ENCODE measurements around the gene TK1.

TK1 gene

DNA sequence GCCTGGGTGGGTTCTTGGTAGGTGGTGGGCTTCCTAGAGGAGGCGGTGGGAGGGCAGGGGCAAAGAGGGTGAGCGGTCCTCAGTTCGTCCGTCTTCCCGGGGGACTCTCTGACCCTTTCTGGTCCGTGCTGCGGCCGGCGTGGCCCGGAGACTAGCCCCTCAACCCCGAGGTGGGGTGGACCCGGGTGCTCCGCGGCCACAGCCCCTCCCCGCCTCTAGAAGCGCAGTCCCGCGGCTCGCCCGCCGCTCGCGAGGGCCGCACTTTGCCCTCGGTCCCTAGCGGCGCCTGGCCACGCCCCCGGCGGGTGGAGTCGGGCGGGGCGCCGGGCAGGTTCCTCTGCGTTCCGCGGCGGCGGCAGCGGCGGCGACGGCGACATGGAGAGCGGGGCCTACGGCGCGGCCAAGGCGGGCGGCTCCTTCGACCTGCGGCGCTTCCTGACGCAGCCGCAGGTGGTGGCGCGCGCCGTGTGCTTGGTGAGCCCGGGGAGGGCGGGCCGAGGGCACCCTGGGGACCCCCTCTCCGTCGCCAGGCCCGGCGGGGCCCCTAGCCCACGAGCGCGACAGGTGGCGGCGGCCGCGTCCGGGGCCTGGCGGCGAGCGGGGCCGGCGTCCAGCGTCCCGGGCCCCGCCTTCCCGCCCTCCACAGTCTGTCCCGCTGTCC lies 18.5 kb downstream of the TK1 start, which contains the start of gene SYNGR2:
Gene SYNGR2 (plus strand): TSS at position 340 of the 661 bp plus-strand sequence. CDS start 36 bp downstream, at position 376.
- peak within 1 kb of the TSS; percentile 53 for H3K4me3 ChIP-seq (ENCODE audit: low read depth, low read length)
- peak; percentile 85 for DNase-seq (ENCODE audit: low read depth)
- peak; percentile 37; the same call in 1 of the 2 replicates for TF ChIP-seq MYC (IDR thresholded peaks at IDR 0.05; ENCODE audit: low read depth, low read length)
- peak; percentile 78 for TF ChIP-seq POLR2A (IDR thresholded peaks at IDR 0.05; ENCODE audit: extremely low read depth, insufficient read length)
- TF ChIP-seq, protein P1, sequence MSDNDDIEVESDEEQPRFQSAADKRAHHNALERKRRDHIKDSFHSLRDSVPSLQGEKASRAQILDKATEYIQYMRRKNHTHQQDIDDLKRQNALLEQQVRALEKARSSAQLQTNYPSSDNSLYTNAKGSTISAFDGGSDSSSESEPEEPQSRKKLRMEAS (IDR thresholded peaks at IDR 0.05; ENCODE audit: low read depth, low read length), result no peak
- TF ChIP-seq CTCF (IDR thresholded peaks at IDR 0.05; ENCODE audit: low read depth, low read length), result no peak

- TF ChIP-seq POLR2A (IDR thresholded peaks at IDR 0.05; ENCODE audit: extremely low read depth, insufficient read length) (no peak), MYC (IDR thresholded peaks at IDR 0.05; ENCODE audit: low read depth, low read length) (no peak), CTCF (IDR thresholded peaks at IDR 0.05; ENCODE audit: low read depth, low read length) (no peak)
- TF ChIP-seq, protein P1 (IDR thresholded peaks at IDR 0.05; ENCODE audit: low read depth, low read length), result no peak
- no peak overlapping the region for H3K4me3 ChIP-seq (ENCODE audit: low read depth, low read length)
- DNase-seq (ENCODE audit: low read depth), result no peak
Measured at GRCh38 chr17:78166416-78166815, 20.4 kb downstream of the TK1 start.

DNA sequence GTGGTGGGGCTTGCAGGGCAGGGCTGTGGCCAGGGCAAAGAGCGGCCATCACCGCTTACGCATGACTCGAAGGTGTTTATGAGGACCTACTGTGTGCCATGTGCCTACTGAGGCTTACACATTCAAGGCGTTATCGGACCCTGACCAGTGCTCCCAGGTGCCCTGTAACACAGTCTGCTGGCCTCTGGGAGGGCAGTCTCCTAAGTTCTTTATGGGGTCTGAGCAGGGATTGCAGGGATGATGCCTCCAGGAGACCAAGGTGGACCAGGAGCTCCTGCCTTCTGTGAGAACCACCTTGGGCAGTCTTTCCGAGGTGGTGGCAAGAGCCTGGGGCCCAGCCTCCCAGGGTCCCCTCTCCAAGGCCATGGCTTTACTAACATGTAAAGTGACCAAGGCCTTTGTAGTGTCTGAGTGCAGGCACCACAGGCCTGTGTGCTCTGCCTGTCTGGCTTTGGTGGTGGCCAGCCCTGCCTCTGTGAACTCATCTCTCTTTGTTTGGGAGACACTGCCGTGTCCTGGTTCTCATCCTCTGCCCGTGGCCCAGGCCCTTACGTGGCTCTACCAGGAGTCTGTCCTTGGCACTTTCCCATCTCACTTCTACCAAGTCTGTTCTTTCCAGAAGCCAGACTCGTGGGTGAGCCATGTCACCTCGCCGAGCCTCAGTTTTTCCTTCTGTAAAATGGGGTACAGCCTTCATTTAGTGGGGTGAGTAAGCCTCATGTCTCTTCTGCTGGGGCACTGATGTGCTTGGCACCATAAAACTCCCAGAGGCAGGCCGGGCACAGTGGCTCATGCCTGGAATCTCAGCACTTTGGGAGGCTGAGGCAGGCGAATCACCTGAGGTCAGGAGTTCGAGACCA lies 21.9 kb downstream of the TK1 start:
- no peak overlapping the region for H3K4me3 ChIP-seq (ENCODE audit: low read depth, low read length)
- TF ChIP-seq CTCF (IDR thresholded peaks at IDR 0.05; ENCODE audit: low read depth, low read length), result no peak
- TF ChIP-seq, protein P1 (IDR thresholded peaks at IDR 0.05; ENCODE audit: low read depth, low read length), result no peak
- no peak for TF ChIP-seq POLR2A (IDR thresholded peaks at IDR 0.05; ENCODE audit: extremely low read depth, insufficient read length)
- no peak for TF ChIP-seq MYC (IDR thresholded peaks at IDR 0.05; ENCODE audit: low read depth, low read length)
- no peak for DNase-seq (ENCODE audit: low read depth)

DNA sequence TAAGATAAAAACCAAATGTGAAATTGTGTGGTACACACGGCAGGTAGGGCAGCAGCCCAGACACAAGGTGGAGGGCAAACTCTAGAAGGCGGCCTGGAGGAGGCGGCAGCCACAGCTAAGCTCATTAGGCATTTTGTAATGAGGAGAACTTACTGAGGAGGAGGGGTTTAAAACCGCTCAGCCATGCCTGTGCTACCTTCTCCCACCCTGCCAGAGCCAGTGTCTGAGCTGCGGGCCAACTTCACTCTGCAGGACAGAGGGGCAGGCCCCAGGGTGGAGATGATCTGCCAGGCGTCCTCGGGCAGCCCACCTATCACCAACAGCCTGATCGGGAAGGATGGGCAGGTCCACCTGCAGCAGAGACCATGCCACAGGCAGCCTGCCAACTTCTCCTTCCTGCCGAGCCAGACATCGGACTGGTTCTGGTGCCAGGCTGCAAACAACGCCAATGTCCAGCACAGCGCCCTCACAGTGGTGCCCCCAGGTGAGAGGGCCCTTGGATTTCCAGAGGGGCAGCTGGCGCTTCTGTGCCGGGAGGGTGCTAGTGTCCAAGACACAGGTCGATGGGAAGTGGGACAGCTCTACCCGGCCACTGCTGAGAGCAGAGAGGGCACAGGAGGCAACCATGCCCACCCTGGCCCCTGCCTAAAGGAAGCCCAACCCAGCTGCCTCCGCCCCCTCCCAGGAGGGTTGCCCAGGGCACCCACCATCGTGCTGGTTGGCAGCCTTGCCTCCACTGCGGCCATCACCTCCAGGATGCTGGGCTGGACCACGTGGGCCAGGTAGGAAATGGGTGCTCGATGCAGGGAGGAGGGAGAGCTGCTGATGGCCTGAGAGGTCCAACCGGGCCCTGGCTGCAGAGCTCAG lies 22.7 kb downstream of the TK1 start:
- H3K4me3 ChIP-seq (ENCODE audit: low read depth, low read length), result no peak overlapping the region
- TF ChIP-seq CTCF (IDR thresholded peaks at IDR 0.05; ENCODE audit: low read depth, low read length) (no peak), MYC (IDR thresholded peaks at IDR 0.05; ENCODE audit: low read depth, low read length) (no peak), POLR2A (IDR thresholded peaks at IDR 0.05; ENCODE audit: extremely low read depth, insufficient read length) (no peak)
- TF ChIP-seq, protein P1 (IDR thresholded peaks at IDR 0.05; ENCODE audit: low read depth, low read length), result no peak
- no peak for DNase-seq (ENCODE audit: low read depth)

DNA sequence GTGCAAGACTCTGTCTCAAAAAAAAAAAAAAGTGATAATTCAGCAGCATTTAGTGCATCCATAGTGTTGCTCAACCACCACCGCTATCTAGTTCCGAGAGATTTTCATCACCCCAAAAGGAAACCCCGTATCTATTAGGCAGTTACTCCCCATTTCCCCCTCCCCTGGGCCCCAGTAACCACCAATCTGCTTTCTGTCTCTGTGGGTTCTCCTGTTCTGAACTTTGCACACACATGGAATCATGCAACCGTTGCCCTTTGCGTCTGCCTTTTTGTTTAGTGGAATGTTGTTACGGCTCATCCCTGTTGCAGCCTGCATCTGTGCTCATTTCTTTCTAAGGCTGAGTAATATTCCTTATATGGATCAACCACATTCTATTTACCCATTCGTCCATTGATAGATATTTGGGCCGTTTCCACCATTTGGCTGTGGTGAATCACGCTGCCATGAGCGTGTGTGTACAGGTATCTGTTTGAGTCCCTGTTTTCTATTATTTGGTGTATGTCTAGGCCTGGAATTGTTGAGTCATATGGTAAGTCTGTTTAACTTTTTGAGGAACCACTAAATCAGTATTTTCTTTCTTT lies 27.2 kb downstream of the TK1 start:
- H3K4me3 ChIP-seq (ENCODE audit: low read depth, low read length), result no peak overlapping the region
- TF ChIP-seq, protein P1 (IDR thresholded peaks at IDR 0.05; ENCODE audit: low read depth, low read length), result no peak
- no peak for TF ChIP-seq POLR2A (IDR thresholded peaks at IDR 0.05; ENCODE audit: extremely low read depth, insufficient read length)
- DNase-seq (ENCODE audit: low read depth), result peak; percentile 46

Data from NB4 (cell line).